ENCODE results near the gene BBX.
A peak's percentile ranks its signal among the peaks of the same experiment; 100 is the strongest.

Gene BBX

GRCh38 chr3:107704477-107704876 is 181.7 kb downstream of the BBX start:
- peak in 8 of 42 donors; percentile 12 to 41 (median 26) for DNase-seq
- intact Hi-C loops (cut with DNase I), result no loop called here

GRCh38 chr3:107705046-107705445 is 182.3 kb downstream of the BBX start:
- intact Hi-C loops (cut with DNase I), result no loop called here

GRCh38 chr3:107710851-107711250 is 188.1 kb downstream of the BBX start:
- DNase-seq, result peak in 16 of 42 donors; percentile 9 to 65 (median 32)
- intact Hi-C loops (cut with DNase I), result no loop called here

More at GRCh38 chr3:107705046-107705445, 182.3 kb downstream of the BBX start:
- DNase-seq, result no peak

- intact Hi-C loops (cut with DNase I), result no loop called here
- DNase-seq, result no peak
Observed at GRCh38 chr3:107716734-107717133, 194.0 kb downstream of the BBX start.

GRCh38 chr3:107718547-107718946 is 195.8 kb downstream of the BBX start:
- intact Hi-C loops (cut with DNase I), result no loop called here
- no peak for DNase-seq

GRCh38 chr3:107727102-107727501 is 204.3 kb downstream of the BBX start:
- intact Hi-C loops (cut with DNase I), result no loop called here
- no peak for DNase-seq

GRCh38 chr3:107729686-107730085 is 206.9 kb downstream of the BBX start:
- intact Hi-C loops (cut with DNase I), result no loop called here
- no peak for DNase-seq

GRCh38 chr3:107734317-107734716 is 211.6 kb downstream of the BBX start:
- intact Hi-C loops (cut with DNase I), result no loop called here
- no peak for DNase-seq

- DNase-seq, result no peak
- intact Hi-C loops (cut with DNase I), result no loop called here
Observed at GRCh38 chr3:107737914-107738313, 215.2 kb downstream of the BBX start.

GRCh38 chr3:107738486-107739183 is 215.9 kb downstream of the BBX start:
- no peak for DNase-seq
- intact Hi-C loops (cut with DNase I), result no loop called here

GRCh38 chr3:107739227-107739626 is 216.5 kb downstream of the BBX start:
- intact Hi-C loops (cut with DNase I), result no loop called here
- DNase-seq, result no peak

- intact Hi-C loops (cut with DNase I), result loop anchor here (5.0 kb wide), 1 partner anchor 64 kb away; no protein-coding TSS in a partner anchor
- no peak for DNase-seq
Observed at GRCh38 chr3:107740992-107741896, 218.5 kb downstream of the BBX start.

GRCh38 chr3:107745354-107745753 is 222.6 kb downstream of the BBX start:
- intact Hi-C loops (cut with DNase I), result no loop called here
- no peak for DNase-seq

GRCh38 chr3:107752202-107752990 is 229.6 kb downstream of the BBX start:
- intact Hi-C loops (cut with DNase I), result loop anchor here (10.0 kb wide), 2 partner anchors 52 to 518 kb away; no protein-coding TSS in a partner anchor
- DNase-seq, result peak in 3 of 42 donors; percentile 4 to 50 (median 31)

GRCh38 chr3:107753494-107753893 is 230.7 kb downstream of the BBX start:
- intact Hi-C loops (cut with DNase I), result loop anchor here (10.0 kb wide), 2 partner anchors 51 to 519 kb away; no protein-coding TSS in a partner anchor
- peak; percentile 16 to 87 (median 68) for DNase-seq

GRCh38 chr3:107753976-107754375 is 231.2 kb downstream of the BBX start:
- no peak for DNase-seq
- intact Hi-C loops (cut with DNase I), result loop anchor here (10.0 kb wide), 2 partner anchors 51 to 519 kb away; no protein-coding TSS in a partner anchor

GRCh38 chr3:107756649-107757048 is 233.9 kb downstream of the BBX start:
- no peak for DNase-seq
- intact Hi-C loops (cut with DNase I), result loop anchor here (10.0 kb wide), 2 partner anchors 48 to 522 kb away; no protein-coding TSS in a partner anchor

GRCh38 chr3:107757140-107757539 is 234.4 kb downstream of the BBX start:
- intact Hi-C loops (cut with DNase I), result loop anchor here (10.0 kb wide), 2 partner anchors 48 to 522 kb away; no protein-coding TSS in a partner anchor

GRCh38 chr3:107760144-107760543 is 237.4 kb downstream of the BBX start:
- intact Hi-C loops (cut with DNase I), result no loop called here
- DNase-seq, result no peak

More at GRCh38 chr3:107757140-107757539, 234.4 kb downstream of the BBX start:
- DNase-seq, result no peak

All from head of caudate nucleus (tissue), 42 donors.